HEK293 (cell line): Measurements from ENCODE around the gene ALDH3A1.
A peak's percentile ranks its signal among the peaks of the same experiment; 100 is the strongest.

ENCODE experiments used
- CTCF ChIA-PET: fragments of 350-600 bp; formaldehyde crosslinking; extraction: SDS; loops from one replicate; lab custom pipeline; 2021; ENCODE audit warnings: antibody characterized with exemption; lab: Yijun Ruan, JAX
- POLR2A ChIA-PET: fragments of 300-600 bp; formaldehyde crosslinking; extraction: SDS; loops from one replicate; lab custom pipeline; 2020; ENCODE audit warnings: antibody characterized with exemption, inconsistent platforms; lab: Yijun Ruan, JAX
- H3K27ac ChIP-seq: fragments of 200-500 bp; sonication (Bioruptor generic); 2 replicates; pipeline ENCODE4 v1.5.1; 2014; ENCODE audit warnings: low read depth, low read length, control low read depth, inconsistent platforms; ENCODE audit errors: extremely low read depth
- H3K36me3 ChIP-seq, 2 experiments: fragments of 200-500 bp in 1 of 2; sonication (Bioruptor generic) in 1 of 2; 1 replicate in 1 of 2; 2 replicates in 1 of 2; pipeline ENCODE4 v1.5.1; 2014 to 2017; ENCODE audit warnings: inconsistent platforms in 2 of 2, low read length in 2 of 2; ENCODE audit not compliant: control insufficient read depth in 2 of 2, insufficient read depth in 1 of 2
- H3K4me1 ChIP-seq: fragments of 200-500 bp; sonication (Bioruptor generic); 2 replicates; pipeline ENCODE4 v1.5.1; 2014; ENCODE audit warnings: mild to moderate bottlenecking, low read length, inconsistent platforms; ENCODE audit not compliant: control insufficient read depth, insufficient read depth
- H3K4me3 ChIP-seq: 2 replicates; pipeline ENCODE4 v1.5.1; 2011; ENCODE audit warnings: low read depth, mild to moderate bottlenecking, control low read depth, low read length, moderate library complexity
- H3K9me3 ChIP-seq: fragments of 200-500 bp; sonication (Bioruptor generic); 2 replicates; pipeline ENCODE4 v1.5.1; 2014; ENCODE audit warnings: low read depth, low read length, inconsistent platforms; ENCODE audit not compliant: control insufficient read depth, insufficient read depth
- PRDM4 ChIP-seq: fragments of 450-650 bp; formaldehyde crosslinking; IDR thresholded peaks from 2 replicates; pipeline ENCODE4 v1.5.1; 2017; ENCODE audit warnings: missing biosample characterization, missing genetic modification characterization
- SP3 ChIP-seq: fragments of 450-650 bp; formaldehyde crosslinking; IDR thresholded peaks from 2 replicates; pipeline ENCODE4 v1.5.1; 2016; ENCODE audit warnings: missing biosample characterization, missing genetic modification characterization
- TRIM28 ChIP-seq: IDR thresholded peaks from 2 replicates; pipeline ENCODE4 v1.6.1; 2011; ENCODE audit warnings: low read length, control low read depth, borderline replicate concordance
- ZBTB17 ChIP-seq: fragments of 450-650 bp; formaldehyde crosslinking; IDR thresholded peaks from 2 replicates; pipeline ENCODE4 v1.5.1; 2016; ENCODE audit warnings: missing biosample characterization, missing genetic modification characterization
- ZBTB49 ChIP-seq: fragments of 450-650 bp; formaldehyde crosslinking; IDR thresholded peaks from 2 replicates; pipeline ENCODE4 v1.5.1; 2016; ENCODE audit warnings: missing biosample characterization, missing genetic modification characterization, low read depth
- ZEB2 ChIP-seq: fragments of 450-650 bp; formaldehyde crosslinking; IDR thresholded peaks from 2 replicates; pipeline ENCODE4 v1.5.1; 2016; ENCODE audit warnings: missing biosample characterization, missing genetic modification characterization
- ZFHX2 ChIP-seq: fragments of 450-650 bp; formaldehyde crosslinking; conservative IDR thresholded peaks from 2 replicates; pipeline ENCODE4 v1.5.1; 2016; ENCODE audit warnings: missing biosample characterization, missing genetic modification characterization
- ZFP37 ChIP-seq: fragments of 450-650 bp; formaldehyde crosslinking; IDR thresholded peaks from 2 replicates; pipeline ENCODE4 v1.5.1; 2016; ENCODE audit warnings: missing biosample characterization, missing genetic modification characterization
- ZFP69B ChIP-seq: fragments of 450-650 bp; formaldehyde crosslinking; IDR thresholded peaks from 2 replicates; pipeline ENCODE4 v1.5.1; 2016; ENCODE audit warnings: missing biosample characterization, missing genetic modification characterization
- ZNF133 ChIP-seq: fragments of 450-650 bp; formaldehyde crosslinking; IDR thresholded peaks from 2 replicates; pipeline ENCODE4 v1.5.1; 2016; ENCODE audit warnings: missing biosample characterization, missing genetic modification characterization
- ZNF146 ChIP-seq: fragments of 450-650 bp; formaldehyde crosslinking; IDR thresholded peaks from 2 replicates; pipeline ENCODE4 v1.5.1; 2016; ENCODE audit warnings: missing biosample characterization, missing genetic modification characterization
- ZNF23 ChIP-seq: fragments of 450-650 bp; formaldehyde crosslinking; IDR thresholded peaks from 2 replicates; pipeline ENCODE4 v1.5.1; 2016; ENCODE audit warnings: missing biosample characterization, missing genetic modification characterization, borderline replicate concordance
- ZNF513 ChIP-seq: fragments of 450-650 bp; IDR thresholded peaks from 2 replicates; pipeline ENCODE4 v1.5.1; 2018; ENCODE audit warnings: missing biosample characterization, missing genetic modification characterization
- ZNF548 ChIP-seq: fragments of 450-650 bp; formaldehyde crosslinking; IDR thresholded peaks from 2 replicates; pipeline ENCODE4 v1.5.1; 2016; ENCODE audit warnings: missing biosample characterization, missing genetic modification characterization
- ZNF580 ChIP-seq: fragments of 450-650 bp; formaldehyde crosslinking; IDR thresholded peaks from 2 replicates; pipeline ENCODE4 v1.5.1; 2016; ENCODE audit warnings: missing biosample characterization, missing genetic modification characterization
- ZNF626 ChIP-seq: fragments of 450-650 bp; sonication (Bioruptor Pico); formaldehyde crosslinking; IDR thresholded peaks from 2 replicates; pipeline ENCODE4 v1.5.1; 2018; ENCODE audit warnings: missing biosample characterization, missing genetic modification characterization, inconsistent platforms
- ZNF639 ChIP-seq: fragments of 450-650 bp; formaldehyde crosslinking; IDR thresholded peaks from 2 replicates; pipeline ENCODE4 v1.5.1; 2016; ENCODE audit warnings: missing biosample characterization, missing genetic modification characterization
- ZNF707 ChIP-seq: fragments of 450-650 bp; formaldehyde crosslinking; IDR thresholded peaks from 2 replicates; pipeline ENCODE4 v1.5.1; 2016; ENCODE audit warnings: missing biosample characterization, missing genetic modification characterization
- ZNF777 ChIP-seq: fragments of 450-650 bp; formaldehyde crosslinking; IDR thresholded peaks from 2 replicates; pipeline ENCODE4 v1.5.1; 2017; ENCODE audit warnings: missing biosample characterization, missing genetic modification characterization, borderline replicate concordance

ALDH3A1 gene

GRCh38 chr17:19726631-19727376, 21.3 kb downstream of the ALDH3A1 start (continued):
- TF ChIP-seq ZNF23 (tag by site-specific recombination) (peak; percentile 94), ZNF513 (tag by site-specific recombination) (no peak), ZNF133 (tag by site-specific recombination) (0 out of 2 replicates have a peak, but pooled peaks have one; percentile 20), ZNF580 (tag by site-specific recombination) (no peak), ZNF548 (tag by site-specific recombination) (no peak), ZEB2 (tag by site-specific recombination) (no peak), ZBTB49 (tag by site-specific recombination) (no peak), ZBTB17 (peak; percentile 81), ZFP69B (tag by site-specific recombination) (no peak), PRDM4 (tag by site-specific recombination) (no peak), SP3 (tag by site-specific recombination) (no peak), ZNF707 (tag by site-specific recombination) (no peak), ZFP37 (tag by site-specific recombination) (no peak), ZNF626 (tag by site-specific recombination) (no peak), TRIM28 (no peak), ZNF639 (tag by site-specific recombination) (no peak), ZNF777 (tag by site-specific recombination) (no peak), ZFHX2 (0 out of 2 replicates have a peak, but pooled peaks have one; percentile 18)

- CTCF ChIA-PET = interaction anchor here (0.7 kb wide), 1 partner anchor 293 kb away, joined by 5 read pairs; no protein-coding TSS in a partner anchor
- H3K27ac ChIP-seq = no peak overlapping the region
- H3K9me3 ChIP-seq = no peaks in the 10 kb centered on the region
- H3K36me3 ChIP-seq = no peaks in the 10 kb centered on the region
- POLR2A ChIA-PET = no interaction called here
- no peak overlapping the region for H3K4me3 ChIP-seq
- H3K4me1 ChIP-seq = 0 out of 2 replicates have a peak, but pooled peaks cover 2% of the 10 kb centered on the region
- peak; percentile 62 for TF ChIP-seq ZNF146 (tag by site-specific recombination)
- TF ChIP-seq ZNF777 (tag by site-specific recombination) = no peak
Measured at GRCh38 chr17:19725486-19725885, 22.6 kb downstream of the ALDH3A1 start.
